Kidney tubule cell (primary cell): ENCODE data around the gene TCF25.
"Not testable (repeated sequence)": the region's sequence is repeated elsewhere in the genome, so short reads cannot be mapped to it uniquely, and the experiment has no call there.

Experiments
- DNase-seq: peaks from one replicate; pipeline ENCODE4 v3.0.0-alpha.2; 2018; ENCODE audit warnings: low spot score

The TCF25 gene, protein sequence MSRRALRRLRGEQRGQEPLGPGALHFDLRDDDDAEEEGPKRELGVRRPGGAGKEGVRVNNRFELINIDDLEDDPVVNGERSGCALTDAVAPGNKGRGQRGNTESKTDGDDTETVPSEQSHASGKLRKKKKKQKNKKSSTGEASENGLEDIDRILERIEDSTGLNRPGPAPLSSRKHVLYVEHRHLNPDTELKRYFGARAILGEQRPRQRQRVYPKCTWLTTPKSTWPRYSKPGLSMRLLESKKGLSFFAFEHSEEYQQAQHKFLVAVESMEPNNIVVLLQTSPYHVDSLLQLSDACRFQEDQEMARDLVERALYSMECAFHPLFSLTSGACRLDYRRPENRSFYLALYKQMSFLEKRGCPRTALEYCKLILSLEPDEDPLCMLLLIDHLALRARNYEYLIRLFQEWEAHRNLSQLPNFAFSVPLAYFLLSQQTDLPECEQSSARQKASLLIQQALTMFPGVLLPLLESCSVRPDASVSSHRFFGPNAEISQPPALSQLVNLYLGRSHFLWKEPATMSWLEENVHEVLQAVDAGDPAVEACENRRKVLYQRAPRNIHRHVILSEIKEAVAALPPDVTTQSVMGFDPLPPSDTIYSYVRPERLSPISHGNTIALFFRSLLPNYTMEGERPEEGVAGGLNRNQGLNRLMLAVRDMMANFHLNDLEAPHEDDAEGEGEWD

DNA sequence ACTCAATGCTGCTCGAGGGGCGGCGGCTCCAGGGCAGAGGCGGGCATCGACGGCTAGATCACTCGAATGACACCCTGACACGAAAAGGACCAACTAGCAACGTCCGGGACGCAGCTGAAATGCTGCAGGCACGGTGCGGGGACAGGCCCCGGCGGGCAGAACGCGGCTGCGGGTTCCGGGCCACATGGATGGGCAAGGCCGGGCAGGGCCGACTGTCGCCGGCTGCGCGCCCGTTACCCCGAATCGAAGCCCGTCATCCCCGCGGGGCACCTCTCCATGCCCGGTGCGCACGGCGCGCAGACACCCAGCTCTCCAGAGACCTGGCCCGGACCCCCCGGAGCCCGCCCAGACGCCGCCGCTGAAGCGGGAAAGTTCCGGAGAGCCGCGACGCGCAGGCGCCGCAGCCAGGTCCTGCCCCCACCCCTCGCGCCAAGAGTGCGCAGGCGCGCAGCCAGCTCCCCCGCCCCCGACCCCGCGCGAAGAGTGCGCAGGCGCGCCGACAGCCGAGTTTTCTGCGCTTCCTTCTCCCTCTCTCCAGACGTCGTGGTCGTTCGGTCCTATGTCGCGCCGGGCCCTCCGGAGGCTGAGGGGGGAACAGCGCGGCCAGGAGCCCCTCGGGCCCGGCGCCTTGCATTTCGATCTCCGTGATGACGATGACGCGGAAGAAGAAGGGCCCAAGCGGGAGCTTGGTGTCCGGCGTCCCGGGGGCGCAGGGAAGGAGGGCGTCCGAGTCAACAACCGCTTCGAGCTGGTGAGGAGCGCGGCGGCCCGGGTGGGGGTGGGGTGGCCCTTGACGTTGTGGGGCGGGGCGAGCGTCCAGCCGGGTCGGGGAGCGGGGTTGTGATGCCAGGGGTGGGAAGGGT is at the start of gene TCF25:
TCF25 (plus strand) TSS at position 484 of the 863 bp plus-strand sequence; CDS start at position 560, 76 bp downstream.
- DNase-seq = peak; percentile 87

DNA sequence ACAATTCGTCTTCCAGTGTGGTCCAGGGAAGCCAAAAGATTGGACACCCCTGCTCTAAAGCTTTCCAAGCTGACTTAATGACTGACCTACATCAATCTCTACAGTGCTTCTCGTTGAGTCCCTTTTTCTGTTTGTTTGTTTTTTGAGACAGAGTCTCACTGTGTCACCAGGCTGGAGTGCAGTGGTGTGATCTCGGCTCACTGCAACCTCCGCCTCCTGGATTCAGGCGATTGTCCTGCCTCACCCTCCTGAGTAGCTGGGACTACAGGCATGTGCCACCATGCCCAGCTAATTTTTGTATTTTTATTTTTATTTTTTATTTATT is 49.6 kb upstream of the TCF25 start:
- DNase-seq = not testable (repeated sequence)

DNA sequence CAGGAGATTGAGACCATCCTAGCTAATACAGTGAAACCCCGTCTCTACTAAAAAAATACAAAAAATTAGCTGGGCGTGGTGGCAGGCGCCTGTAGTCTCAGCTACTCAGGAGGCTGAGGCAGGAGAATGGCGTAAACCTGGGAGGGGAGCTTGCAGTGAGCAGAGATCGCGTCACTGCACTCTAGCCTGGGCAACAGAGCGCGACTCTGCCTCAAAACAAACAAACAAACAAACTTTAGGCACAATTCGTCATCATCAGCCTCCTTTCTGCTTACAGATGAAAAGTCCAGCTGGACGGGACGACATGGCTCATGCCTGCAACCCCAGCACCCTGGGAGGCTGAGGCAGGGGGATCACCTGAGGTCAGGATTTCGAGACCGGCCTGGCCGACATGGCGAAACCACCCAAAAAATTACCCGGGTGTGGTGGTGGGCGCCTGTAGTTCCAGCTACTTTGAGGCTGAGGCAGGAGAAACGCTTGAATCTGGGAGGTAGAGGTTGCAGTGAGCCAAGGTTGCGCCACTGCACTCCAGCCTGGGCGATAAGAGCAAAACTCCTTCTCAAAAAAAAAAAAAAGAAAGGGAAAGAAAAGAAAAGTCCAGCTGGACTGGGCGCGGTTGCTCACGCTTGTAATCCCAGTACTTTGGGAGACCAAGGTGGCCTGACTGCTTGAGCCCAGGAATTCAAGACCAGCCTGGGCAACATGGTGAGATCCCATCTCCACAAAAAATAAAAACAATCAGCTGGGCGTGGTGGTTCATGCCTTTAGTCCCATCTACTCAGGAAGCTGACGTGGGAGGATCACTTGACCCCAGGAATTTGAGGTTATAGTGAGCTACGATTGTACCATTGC is 46.6 kb upstream of the TCF25 start:
- no peak for DNase-seq

DNA sequence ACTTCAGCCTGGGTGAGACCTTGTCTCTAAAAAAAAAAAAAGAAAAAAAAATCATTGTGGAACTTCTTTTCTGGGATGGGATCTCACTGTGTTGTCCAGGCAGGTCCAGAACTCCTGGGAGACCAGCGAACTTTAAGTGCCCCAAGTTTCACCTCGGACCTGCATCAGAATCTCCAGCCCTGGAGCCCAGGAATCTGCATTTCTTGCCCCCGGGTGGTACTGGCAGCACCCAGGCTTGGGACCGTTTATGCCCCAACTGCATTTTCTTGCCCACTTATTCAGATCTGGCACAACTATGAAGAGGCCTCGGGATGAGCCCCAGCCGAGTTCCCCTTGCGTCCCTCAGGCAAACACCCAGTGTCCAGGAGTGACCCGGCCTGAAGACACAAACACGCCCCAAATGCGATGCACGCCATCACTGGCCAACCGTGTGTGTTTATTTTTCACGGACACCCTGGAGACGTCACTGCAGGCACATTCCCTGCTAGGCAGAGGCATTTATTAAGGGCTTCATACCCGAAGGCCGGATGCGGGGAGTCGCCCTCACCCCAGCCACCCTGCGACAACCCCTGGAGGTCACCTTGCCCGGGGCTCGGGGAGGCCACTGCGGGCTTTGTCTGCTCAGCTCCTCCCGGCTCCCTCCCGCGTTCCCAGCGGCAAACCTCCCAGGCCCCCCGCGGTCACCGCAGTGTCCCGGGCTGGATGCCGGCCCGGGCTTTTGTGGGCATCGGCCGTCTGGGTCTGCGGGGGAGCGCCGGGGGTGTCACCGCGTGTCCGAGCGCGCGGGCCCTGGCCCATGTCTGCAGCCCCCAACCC is 45.8 kb upstream of the TCF25 start:
- peak; percentile 70 for DNase-seq

DNA sequence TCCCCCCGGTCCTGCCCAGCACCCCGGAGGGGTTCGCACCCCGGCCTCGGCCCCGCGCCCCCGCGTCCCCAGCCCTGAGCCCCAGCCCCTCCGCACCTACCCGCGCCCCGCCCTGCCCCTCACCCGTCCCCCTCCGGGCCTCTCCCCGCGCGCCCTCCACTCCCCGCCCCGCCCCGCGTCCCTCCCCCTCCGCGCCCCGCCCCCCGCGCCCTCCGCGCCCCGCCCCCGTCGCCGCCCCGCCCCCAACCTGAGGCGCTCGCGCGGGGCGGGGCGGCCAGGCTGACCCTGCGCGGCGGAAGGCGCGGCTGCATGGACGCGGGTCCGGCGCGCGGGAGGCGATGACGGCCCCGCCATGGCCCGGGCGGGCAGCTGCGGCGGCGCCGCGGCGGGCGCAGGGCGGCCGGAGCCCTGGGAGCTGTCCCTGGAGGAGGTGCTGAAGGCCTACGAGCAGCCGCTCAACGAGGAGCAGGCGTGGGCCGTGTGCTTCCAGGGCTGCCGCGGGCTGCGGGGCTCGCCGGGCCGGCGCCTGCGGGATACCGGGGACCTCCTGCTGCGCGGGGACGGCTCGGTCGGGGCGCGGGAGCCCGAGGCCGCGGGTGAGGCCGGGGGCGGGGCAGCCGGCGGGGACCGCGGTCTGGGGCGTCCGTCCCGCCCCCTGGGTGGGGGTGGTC is 45.1 kb upstream of the TCF25 start, which contains the start of gene SPIRE2:
SPIRE2 (plus strand) TSS at position 277 of the 671 bp plus-strand sequence; CDS start at position 353, 76 bp downstream.
- DNase-seq = peak; percentile 79

DNA sequence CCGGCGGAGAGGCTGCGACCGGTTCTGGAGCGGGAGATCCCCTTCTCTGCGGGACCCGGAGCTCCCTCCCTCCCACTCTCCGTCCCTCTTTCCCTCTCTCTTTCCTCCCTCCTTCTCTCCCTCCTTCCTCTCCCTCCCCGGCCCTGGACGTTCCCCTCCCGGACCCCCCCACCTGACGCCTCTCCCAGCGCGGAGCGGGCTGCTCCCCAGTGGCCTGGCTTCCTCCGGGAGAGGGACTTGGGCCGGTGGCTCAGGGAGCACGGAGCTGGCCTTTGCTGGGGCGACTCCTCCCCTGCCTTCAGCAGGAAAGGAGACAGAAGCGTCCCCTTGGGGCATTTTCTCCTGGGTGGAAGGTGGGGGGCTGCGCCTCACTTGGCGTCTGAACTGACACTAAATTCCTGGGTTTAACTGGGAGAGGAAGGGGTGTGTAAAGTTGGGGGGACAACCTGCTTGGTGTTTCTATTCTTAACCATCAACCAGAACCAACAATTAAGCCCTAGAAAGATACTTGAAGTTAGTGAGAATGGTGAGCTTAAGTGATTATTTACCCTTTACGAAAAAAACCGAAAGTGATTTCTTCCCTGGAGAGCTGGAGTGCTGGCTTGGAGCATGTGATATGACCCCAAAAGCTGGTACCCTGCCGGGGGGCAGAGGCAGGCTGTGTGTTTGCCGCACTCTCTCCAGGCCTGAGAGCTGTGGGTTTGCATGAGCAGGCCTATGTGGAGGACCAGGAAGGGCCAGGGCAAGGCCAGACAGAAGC is 44.3 kb upstream of the TCF25 start:
- no peak for DNase-seq

DNA sequence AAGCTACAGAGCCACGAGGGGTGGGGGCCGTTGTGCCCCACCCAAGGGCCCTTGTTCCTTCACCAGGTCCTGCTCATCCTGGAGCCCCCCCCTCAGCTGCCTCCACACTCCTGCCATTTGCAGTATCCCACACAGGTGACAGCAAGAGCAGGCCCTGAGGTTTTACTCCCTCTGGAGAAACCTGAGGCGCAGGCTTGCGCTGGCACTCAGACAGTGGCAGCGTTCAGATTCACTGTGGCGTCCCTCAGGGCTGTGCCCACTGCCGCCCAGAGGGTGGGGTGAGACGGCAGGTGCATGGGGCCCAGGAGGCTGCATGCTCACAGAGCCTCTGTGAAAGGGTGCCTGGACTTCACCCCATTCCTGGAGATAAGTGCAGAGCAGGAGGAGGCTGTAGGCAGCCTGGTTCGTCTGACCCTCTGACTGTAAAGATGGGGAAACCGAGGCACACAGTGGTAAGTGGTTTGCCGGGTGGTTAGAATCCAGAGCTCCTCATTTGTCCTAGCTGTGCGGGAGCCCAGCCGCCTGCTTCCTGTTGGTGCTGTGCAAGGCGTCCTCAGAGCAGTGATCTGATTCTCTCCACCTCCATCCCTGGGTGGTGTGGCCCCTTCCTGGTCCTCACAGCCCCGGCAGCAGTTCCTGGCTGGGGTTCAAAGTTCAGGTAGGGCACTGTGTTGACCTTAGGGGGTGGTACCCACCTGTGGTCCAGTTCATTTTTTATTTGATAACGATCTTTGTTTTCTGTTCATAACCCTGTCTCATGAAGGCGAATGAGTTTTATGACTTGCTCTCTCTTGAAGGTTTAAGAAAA is 43.6 kb upstream of the TCF25 start:
- DNase-seq = no peak

DNA sequence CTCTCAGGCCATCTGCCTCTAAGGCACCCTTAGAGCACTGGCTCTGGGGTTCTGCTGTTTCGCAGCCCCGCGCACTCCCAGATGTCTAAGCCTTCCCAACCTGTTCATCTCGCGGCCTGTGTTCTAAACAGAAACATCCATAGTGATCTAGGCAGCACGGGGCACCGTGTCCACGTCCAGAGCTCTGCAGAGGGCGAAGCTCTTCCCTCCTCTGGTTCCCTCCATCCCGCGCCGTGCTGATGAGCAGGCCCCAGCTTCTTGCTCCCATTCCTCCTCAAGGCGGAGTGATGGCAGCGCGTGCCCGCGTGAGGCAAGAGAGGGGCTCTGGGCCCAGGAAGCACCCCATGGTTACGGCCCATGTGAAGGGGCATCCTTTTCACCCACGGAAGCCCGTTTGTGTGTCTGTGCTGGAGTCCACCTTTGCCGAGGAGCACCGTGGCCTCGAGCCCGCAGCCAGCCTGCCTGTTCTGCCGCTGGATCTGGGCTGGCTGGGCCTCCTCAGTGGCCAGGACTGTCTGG is 41.5 kb upstream of the TCF25 start:
- no peak for DNase-seq

DNA sequence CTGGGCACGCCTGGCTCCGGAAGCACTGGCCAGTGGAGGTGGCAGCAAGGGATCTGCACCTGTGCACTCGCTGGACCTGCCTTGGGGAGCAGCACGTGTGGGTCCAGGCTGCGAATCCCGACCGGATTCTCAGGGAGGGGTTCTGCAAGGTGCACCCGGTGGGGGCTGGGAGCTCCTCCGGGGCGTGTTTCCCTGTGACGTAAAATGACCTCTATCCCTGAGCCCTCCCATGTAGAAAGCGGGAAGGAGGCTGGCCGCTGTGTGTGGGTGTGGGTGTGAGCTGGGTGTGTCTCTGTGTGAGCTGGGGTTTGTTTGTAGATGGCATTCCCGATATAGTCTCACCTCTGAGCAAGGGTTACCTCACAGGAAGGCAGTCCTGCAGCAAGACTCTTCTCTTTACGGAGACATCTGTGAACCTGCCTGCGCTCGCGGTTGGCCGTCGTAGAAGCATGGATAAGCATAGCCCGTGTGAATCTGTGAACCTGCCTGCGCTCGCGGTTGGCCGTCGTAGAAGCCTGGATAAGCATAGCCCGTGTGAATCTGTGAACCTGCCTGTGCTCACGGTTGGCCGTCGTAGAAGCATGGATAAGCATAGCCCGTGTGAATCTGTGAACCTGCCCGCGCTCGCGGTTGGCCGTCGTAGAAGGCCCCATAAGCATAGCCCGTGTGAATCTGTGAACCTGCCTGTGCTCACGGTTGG is 39.6 kb upstream of the TCF25 start:
- not testable (repeated sequence) for DNase-seq

DNA sequence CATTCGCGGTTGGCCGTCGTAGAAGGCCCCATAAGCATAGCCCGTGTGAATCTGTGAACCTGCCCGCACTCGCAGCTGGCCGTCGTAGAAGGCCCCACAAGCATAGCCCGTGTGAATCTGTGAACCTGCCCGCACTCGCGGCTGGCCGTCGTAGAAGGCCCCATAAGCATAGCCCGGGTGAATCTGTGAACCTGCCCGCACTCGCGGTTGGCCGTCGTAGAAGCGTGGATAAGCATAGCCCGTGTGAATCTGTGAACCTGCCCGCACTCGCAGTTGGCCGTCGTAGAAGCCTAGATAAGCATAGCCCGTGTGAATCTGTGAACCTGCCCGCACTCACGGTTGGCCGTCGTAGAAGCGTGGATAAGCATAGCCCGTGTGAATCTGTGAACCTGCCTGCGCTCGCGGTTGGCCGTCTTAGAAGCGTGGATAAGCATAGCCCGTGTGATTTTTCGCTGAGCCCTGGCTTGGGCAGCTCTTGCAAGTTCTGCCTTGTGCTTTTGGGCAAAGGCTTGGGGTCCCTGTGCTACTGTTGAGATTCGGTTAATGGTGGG is 38.5 kb upstream of the TCF25 start:
- DNase-seq = not testable (repeated sequence)

DNA sequence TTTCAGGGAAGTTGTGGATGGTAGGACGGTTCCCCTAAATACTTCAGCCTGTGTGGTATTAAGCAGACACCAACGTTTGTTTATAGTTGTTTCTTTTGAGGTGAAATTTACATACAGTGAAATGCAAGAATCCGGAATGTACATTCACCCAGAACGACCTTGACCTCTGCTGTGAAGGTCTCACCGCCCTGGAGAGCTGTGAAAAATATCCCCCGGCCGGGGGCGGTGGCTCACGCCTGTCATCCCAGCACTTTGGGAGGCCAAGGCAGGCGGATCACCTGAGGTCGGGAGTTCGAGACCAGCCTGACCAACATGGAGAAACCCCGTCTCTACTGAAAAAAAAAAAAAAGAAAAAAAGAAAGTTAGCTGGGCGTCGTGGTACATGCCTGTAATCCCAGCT is 36.9 kb upstream of the TCF25 start:
- DNase-seq = not testable (repeated sequence)

DNA sequence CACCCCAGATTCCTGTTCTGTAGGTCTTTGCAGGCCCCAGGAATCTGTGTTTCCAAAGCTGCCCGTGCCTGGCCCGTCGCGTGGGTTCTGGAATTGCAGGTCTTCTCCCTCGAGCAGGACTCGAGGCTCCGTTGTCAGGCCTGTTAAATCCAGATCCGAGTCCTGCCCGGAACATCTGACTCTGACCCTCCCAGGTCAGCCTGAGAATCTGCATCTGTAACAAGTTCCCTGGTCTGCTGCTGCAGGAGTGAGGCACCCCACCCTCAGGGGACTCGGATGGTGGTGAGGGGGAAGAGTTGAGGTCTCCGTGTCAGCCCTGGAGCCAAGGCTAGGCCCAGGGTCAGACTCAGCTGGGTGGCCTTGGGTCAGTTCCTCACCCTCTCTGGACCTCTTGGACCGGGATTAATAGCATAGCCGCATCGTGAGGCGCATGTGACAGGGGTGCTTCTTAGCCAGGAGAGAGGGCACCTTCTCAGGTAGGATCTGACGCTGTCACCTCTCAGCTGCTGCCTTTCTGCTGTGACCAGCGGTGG is 36.3 kb upstream of the TCF25 start:
- no peak for DNase-seq

DNA sequence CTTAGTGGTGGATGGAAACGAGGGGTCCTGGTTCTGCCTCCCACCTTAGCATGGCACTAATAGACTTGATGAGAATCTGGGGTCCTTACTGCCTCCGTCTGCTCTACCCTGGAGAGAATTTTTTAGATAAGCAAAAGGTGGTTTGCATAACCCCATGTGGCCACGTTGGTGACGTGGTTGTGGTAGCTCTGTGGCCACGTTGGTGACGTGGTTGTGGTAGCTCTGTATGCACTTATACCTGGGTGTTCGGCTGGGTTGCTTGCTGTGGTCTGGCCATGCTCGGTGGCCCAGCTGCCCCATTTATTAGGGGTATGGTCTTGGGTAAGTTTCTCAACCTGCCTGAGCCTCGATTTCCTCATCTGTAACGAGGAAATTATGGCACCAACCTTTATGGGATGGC is 32.1 kb upstream of the TCF25 start:
- no peak for DNase-seq

DNA sequence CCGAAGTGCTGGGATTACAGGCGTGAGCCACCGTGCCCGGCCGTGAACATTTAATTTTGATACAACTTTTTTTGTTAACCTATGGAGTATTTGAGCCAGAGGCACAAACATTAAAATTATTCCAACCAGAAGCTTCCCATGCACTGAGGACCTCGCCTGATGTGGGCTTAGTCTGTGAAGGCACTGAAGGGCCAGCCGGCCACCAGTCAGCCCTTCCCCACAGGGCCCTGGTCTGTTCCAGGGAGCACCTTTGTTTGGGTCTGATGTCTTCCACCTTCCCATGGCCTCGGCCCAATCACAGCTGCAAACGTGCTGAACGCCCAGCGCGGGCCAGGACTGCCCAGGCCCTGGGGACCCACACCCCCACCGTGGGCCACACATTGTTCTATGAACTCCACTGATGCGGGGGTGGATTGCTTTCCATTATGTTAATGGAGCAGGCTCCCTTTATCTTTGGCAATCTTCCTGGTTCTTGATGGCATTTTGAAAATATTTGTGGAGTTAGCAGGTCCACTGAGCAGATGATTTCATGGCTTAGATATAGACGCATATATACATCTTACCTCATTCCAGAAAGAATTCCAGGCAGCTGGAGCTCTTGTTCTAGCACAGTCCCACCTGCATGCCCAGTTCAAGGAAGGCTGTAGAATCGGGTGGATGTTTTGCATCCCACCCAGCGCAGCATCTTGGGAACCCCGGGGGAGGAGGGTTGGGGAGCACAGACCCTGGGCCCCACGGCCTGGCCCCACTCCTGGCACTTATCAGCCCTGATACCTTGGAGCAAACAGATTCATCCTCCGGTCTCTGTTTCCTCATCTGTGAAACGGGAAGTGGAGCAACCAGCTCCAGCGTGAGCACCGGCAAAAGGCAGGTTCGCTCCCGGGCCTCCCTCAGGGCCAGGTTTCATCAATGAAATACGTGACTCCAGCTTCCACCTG is 30.7 kb upstream of the TCF25 start:
- DNase-seq = peak; percentile 49

DNA sequence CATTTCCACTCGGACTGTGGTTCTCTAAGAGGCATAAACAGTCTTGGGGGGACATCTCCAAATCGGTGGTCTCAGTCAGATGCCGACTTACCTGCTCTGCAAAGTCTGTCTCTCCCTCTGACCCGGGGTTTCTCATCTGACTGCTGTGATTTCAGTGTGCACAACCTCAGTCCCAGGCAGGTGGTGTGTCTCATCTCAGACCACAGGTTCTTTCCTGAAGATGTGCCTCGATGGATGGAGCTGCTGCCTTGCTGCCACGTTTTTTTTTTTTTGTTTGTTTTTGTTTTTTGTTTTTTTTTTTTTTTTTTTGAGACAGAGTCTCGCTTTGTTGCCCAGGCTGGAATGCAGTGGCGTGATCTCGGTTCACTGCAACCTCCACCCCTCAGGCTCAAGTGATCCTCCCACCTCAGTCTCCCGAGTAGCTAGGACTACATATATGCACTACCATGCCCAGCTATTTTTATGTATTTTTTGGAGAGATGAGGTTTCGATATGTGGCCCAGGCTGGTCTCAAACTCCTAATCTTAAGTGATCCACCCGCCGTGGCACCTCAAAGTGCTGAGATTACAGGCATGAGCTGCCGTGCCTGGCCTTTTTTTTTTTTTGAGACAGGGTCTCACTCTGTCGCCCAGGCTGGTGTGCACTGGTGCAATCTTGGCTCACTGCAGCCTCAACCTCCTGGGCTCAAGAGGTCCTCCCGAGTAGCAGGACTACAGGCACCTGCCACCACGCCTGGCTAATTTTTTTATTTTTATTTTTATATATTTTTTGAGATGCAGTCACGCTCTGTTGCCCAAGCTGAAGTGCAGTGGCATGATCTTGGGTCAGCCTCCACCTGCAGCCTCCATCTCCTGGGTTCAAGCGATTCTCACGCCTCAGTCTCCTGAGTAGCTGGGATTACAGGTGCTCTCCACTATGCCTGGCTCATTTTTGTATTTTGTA is 29.7 kb upstream of the TCF25 start:
- DNase-seq = no peak
